Stomach smooth muscle (tissue), 2 donors: ENCODE data around the gene CLEC2B.

ENCODE experiments used
- H3K27ac ChIP-seq: one replicate; pipeline ENCODE4 v1.7.0; 2013; ENCODE audit warnings: mild to moderate bottlenecking, low read length, inconsistent platforms
- H3K27me3 ChIP-seq, 2 donors: one replicate each; pipeline ENCODE4 v1.7.0; 2013; ENCODE audit warnings: low read length in 2 of 2; ENCODE audit not compliant: insufficient read depth in 2 of 2, control insufficient read depth in 1 of 2
- H3K36me3 ChIP-seq, 2 donors: one replicate each; pipeline ENCODE4 v1.7.0; 2013; ENCODE audit warnings: low read length in 2 of 2; ENCODE audit not compliant: control insufficient read depth in 2 of 2, insufficient read depth in 2 of 2
- H3K4me1 ChIP-seq: one replicate; pipeline ENCODE4 v1.7.0; 2013; ENCODE audit warnings: low read length; ENCODE audit not compliant: control insufficient read depth, insufficient read depth
- H3K4me3 ChIP-seq, 2 donors: one replicate each; pipeline ENCODE4 v1.7.0; 2013; ENCODE audit warnings: low read length in 2 of 2
- H3K9ac ChIP-seq, 2 donors: one replicate each; pipeline ENCODE4 v1.7.0; 2013; ENCODE audit warnings: low read length in 2 of 2, mild to moderate bottlenecking in 1 of 2
- H3K9me3 ChIP-seq, 2 donors: one replicate each; pipeline ENCODE4 v1.7.0; 2013; ENCODE audit warnings: low read length in 2 of 2; ENCODE audit not compliant: control insufficient read depth in 2 of 2
- donor health status: healthy.
- donor health status: Pancreatic carcinoma.

CLEC2B gene

DNA sequence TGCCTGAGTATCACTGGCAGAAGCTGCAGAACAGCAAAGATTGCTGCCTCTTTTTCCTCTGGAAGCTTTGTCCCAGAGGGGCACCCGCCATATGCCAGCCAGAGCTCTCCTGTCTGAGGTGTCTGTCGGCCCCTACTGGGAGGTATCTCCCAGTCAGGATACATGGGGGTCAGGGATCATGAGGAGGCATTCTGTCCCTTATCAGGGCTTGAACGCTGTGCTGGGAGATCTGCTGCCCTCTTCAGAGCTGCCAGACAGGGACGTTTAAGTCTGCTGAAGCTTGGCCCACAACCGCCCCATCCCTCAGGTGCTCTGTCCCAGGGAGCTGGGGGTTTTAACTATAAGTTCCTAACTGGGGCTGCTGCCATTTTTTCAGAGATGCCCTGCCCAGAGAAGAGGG lies 20.3 kb downstream of the CLEC2B start:
- H3K27ac ChIP-seq = no peak overlapping the region
- H3K27me3 ChIP-seq = no peaks in the 10 kb centered on the region
- H3K4me1 ChIP-seq = no peaks in the 10 kb centered on the region
- H3K36me3 ChIP-seq = no peaks in the 10 kb centered on the region
- H3K4me3 ChIP-seq = no peak overlapping the region
- H3K9ac ChIP-seq = no peak overlapping the region
- H3K9me3 ChIP-seq = no peaks in the 10 kb centered on the region

DNA sequence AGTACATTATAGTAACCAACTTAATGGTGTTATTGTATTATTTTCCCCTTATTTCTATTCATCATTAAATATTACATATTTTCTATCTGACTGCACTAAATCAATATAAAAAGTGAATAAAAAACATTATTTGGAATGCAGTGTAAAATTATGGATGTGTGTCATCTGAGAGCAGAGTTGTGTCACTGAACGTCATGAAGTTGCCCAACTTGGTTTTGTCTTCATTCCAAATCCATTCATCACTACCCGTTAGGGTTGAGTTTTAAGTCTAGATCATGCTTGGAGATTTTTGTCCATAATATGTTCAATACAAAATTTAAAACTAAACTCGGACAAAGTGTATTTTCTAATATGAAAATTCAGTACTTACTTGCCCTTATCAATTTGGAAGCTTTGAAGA lies 25.7 kb downstream of the CLEC2B start:
- H3K9me3 ChIP-seq = no peaks in the 10 kb centered on the region
- no peak overlapping the region for H3K27ac ChIP-seq
- H3K27me3 ChIP-seq = no peaks in the 10 kb centered on the region
- no peaks in the 10 kb centered on the region for H3K4me1 ChIP-seq
- no peaks in the 10 kb centered on the region for H3K36me3 ChIP-seq
- H3K9ac ChIP-seq = no peak overlapping the region
- H3K4me3 ChIP-seq = no peak overlapping the region

DNA sequence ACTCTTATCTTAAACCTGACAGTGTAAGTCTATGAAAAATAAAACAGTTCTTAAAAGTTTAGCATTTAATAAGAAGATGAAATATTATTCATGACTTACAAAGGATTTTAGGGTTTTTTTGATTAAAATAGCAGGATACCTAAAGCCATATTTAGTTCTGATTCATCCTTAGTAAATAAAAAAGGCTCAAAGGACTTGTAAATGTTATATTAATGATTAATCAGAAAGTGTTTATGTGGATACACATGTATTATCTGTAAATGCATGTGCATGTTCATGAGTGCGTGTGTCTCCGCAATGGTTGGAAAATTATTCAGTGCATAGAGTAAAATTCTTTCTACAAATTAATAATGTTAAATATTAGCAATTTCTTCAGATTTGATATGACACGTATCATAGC lies 37.4 kb downstream of the CLEC2B start:
- Histone ChIP-seq H3K9me3 (no peaks in the 10 kb centered on the region), H3K9ac (no peak overlapping the region), H3K4me3 (no peak overlapping the region), H3K4me1 (no peaks in the 10 kb centered on the region), H3K36me3 (no peaks in the 10 kb centered on the region), H3K27me3 (no peaks in the 10 kb centered on the region), H3K27ac (no peak overlapping the region)

DNA sequence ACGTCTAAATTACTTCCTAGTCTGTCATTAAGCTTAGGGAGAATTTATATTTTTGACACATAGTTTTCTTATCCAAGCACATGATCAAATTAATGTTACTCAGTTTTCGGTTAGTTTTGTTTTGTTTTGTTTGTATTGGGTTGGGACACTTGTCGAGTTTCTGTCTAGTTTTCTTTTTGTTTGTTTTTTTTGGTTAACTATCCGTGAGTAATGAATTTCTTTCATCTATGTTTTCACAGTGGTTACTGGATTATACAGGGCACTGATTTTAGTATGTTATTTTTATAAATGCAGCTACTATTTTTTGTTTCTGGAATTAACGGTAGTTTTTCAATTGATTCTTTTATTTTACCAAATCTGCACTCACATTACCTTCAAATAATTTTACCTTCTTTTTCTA lies 39.2 kb downstream of the CLEC2B start:
- no peak overlapping the region for H3K27ac ChIP-seq
- H3K4me1 ChIP-seq = no peaks in the 10 kb centered on the region
- H3K27me3 ChIP-seq = no peaks in the 10 kb centered on the region
- no peaks in the 10 kb centered on the region for H3K36me3 ChIP-seq
- no peaks in the 10 kb centered on the region for H3K9me3 ChIP-seq
- no peak overlapping the region for H3K9ac ChIP-seq
- H3K4me3 ChIP-seq = no peak overlapping the region

DNA sequence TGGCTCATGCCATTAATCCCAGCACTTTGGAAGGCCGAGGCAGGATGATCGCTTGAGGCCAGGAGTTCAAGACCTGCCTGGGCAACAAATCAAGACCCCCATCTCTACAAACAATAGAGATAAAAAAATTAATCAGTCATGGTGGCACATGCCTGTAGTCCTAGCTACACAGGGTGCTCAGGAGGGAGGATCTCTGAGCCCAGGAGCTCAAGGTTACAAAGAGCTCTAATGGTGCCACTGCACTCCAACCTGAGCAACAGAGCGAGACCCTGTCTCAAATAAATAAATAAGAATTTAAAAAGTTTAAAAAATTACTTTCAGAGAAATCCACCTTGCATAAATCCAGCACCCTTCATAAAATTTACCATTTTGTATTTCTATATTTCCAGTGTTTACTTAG lies 39.7 kb downstream of the CLEC2B start:
- Histone ChIP-seq H3K4me3 (no peak overlapping the region), H3K9me3 (no peaks in the 10 kb centered on the region), H3K36me3 (no peaks in the 10 kb centered on the region), H3K9ac (no peak overlapping the region), H3K27me3 (no peaks in the 10 kb centered on the region), H3K4me1 (no peaks in the 10 kb centered on the region), H3K27ac (no peak overlapping the region)

DNA sequence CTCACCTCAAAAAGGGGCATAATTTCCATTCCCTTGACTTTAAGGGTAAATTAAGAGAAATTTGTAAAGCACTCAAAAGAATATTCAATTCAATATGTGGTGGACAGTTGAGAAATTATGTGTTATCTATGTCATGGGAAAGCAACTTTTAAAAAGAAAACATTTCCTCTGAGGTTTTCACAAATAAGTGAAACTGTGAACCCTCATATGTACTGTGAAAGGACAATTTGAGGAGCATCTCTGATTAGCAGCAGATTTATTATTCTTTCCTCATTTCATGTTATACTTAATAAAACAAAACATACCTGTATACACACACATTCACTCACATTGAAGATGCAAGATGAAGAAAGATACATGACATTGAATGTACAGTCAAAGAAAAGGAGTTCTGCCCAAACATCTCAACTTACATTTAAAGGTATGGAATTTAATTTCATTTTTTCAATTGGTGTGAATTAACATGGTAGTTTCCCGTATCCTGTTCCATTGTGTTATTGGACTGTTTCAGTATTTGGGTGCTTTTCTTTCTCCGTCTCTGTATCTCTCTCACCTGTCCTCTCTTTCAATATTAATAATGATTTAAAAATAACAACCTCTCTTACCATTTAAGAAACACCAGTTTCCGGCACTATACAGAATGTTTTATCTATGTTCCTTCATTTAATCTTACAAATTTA lies 41.8 kb downstream of the CLEC2B start, which contains the start of gene KLRF1:
TSS of gene KLRF1 (plus strand) at position 273 of the 680 bp plus-strand sequence. CDS start at position 337, 64 bp downstream.
- H3K4me3 ChIP-seq = no peak within 1 kb of the TSS
- H3K27ac ChIP-seq = no peak within 1 kb of the TSS
- H3K4me1 ChIP-seq = no peaks in the 10 kb centered on the region
- H3K36me3 ChIP-seq = no peaks in the 10 kb centered on the region
- H3K9ac ChIP-seq = no peak within 1 kb of the TSS
- H3K9me3 ChIP-seq = no peaks in the 10 kb centered on the region
- no peaks in the 10 kb centered on the region for H3K27me3 ChIP-seq

DNA sequence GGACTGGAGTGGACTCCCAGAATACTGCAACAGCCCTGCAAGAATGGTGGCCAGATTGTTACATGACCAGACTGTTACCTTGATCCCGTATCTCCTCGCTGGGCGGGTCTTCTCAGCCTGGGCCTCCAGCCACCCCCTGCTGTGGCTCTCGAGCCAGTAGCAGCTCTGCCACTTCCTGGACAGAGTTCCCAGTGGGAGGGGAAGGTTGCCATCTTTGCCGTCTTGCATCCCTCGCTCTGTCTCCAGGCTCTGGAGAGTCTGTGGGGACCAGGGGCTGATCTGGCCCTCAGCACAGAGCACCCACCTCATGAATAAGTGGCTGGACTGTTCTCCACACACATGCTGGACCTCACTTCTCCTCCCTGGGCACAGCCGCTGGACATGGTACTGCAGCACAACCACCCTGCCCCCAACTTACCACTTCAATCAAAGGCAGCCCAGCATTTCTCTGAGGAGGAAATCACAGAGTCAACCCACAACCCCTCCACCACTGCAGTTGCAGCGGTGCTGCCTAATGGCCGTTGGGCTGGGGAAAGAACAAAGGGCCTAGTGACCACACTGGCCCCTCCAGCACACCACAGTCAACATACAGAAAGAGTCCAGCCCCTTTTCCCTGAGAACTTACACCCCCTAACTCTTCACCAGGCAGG lies 48.7 kb downstream of the CLEC2B start:
- H3K36me3 ChIP-seq = no peaks in the 10 kb centered on the region
- H3K4me1 ChIP-seq = no peaks in the 10 kb centered on the region
- H3K27me3 ChIP-seq = no peaks in the 10 kb centered on the region
- H3K27ac ChIP-seq = no peak overlapping the region
- H3K9ac ChIP-seq = no peak overlapping the region
- H3K9me3 ChIP-seq = no peaks in the 10 kb centered on the region
- no peak overlapping the region for H3K4me3 ChIP-seq

DNA sequence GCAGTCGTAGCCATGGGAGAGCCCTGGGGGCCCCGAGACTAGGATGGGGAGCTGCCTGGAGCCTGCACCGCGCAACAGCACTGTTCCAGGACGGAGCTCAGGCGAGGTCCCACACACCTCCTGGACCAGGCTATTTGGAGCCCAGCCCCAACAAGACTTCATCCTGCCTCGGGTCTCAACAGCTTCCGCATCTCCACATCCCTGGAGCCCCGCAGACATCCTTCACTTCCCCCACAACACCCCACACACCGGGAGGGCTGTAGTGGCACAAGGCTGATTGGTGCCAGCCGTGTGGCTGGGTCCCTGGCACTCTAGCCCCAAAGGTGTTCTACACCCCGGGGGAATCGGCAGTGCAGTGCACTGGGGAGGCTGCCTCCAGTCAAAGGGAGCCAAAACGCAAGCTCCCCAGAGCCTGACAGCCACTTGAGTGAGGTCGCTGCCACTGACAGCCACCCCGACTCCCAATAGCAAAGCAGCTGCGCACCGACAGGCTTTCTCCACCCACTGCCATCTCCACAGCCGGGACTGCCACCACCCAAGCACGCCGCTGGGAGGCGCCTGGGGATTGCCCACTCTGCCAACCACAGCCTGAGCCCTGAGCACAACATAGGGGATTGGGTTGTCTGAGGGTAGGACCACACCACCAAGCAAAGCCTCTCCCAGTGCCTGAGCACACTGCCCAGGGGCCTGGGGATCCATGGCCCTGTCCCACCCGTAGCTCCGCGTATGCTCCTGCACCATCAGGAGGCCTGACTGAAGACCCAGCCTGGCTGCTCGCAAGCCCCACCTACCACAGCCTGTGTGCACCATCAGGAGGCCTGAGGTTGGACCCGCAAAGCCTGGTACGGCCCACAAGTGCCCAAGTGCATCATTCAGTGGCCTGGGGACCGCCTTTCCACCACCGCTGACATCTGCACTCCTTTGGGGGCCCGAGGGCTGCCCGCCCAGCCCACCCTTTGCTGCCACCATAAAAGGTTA lies 55.0 kb downstream of the CLEC2B start:
- Histone ChIP-seq H3K4me3 (peak overlapping the region; percentile 46 to 50), H3K36me3 (no peaks in the 10 kb centered on the region), H3K27ac (no peak overlapping the region), H3K9ac (no peak overlapping the region), H3K9me3 (no peaks in the 10 kb centered on the region), H3K27me3 (no peaks in the 10 kb centered on the region), H3K4me1 (no peaks in the 10 kb centered on the region)

DNA sequence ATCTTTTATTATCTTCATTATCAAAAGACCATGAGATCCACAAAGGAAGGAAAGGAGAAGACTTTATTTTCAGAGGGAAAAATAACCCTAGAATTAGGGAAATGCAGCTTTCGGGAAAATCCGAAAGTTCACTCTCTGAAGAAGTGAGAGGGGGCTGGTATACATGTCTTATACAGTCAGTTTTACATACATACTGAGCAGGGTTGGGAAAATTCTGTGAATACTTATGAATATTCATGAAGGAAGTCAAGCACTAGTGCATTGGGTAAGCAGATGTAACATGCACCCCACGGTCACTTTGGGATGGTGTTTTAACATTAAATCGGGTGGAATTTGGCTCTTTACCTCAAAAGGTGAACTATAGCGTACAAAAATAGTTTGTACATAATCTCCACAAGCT lies 57.5 kb downstream of the CLEC2B start:
- Histone ChIP-seq H3K4me3 (no peak overlapping the region), H3K9ac (no peak overlapping the region), H3K36me3 (no peaks in the 10 kb centered on the region), H3K9me3 (no peaks in the 10 kb centered on the region), H3K27me3 (no peaks in the 10 kb centered on the region), H3K27ac (no peak overlapping the region), H3K4me1 (no peaks in the 10 kb centered on the region)

DNA sequence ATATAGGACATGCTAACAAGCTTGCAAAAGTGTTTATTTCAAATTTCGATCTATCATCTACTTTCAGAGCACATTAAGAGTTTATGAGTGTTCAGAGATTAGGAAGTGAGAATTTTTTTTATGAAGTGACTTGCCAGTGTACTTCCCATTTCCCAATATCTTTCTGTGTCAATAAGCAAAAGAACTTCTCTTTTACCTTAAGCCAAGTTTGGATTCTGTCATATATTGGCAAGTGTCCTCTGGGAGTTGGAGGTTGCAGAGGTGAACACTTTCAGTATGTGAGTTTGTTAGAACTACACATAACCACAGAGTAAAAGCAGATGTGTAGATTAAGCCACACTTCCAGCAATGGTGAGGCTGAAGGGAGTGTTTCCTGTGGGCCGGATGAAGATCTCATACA lies 58.5 kb downstream of the CLEC2B start:
- H3K9me3 ChIP-seq = no peaks in the 10 kb centered on the region
- no peaks in the 10 kb centered on the region for H3K27me3 ChIP-seq
- no peak overlapping the region for H3K9ac ChIP-seq
- H3K36me3 ChIP-seq = no peaks in the 10 kb centered on the region
- H3K4me3 ChIP-seq = no peak overlapping the region
- no peak overlapping the region for H3K27ac ChIP-seq
- no peaks in the 10 kb centered on the region for H3K4me1 ChIP-seq
